ENCODE results near the gene PPT1.

DNA sequence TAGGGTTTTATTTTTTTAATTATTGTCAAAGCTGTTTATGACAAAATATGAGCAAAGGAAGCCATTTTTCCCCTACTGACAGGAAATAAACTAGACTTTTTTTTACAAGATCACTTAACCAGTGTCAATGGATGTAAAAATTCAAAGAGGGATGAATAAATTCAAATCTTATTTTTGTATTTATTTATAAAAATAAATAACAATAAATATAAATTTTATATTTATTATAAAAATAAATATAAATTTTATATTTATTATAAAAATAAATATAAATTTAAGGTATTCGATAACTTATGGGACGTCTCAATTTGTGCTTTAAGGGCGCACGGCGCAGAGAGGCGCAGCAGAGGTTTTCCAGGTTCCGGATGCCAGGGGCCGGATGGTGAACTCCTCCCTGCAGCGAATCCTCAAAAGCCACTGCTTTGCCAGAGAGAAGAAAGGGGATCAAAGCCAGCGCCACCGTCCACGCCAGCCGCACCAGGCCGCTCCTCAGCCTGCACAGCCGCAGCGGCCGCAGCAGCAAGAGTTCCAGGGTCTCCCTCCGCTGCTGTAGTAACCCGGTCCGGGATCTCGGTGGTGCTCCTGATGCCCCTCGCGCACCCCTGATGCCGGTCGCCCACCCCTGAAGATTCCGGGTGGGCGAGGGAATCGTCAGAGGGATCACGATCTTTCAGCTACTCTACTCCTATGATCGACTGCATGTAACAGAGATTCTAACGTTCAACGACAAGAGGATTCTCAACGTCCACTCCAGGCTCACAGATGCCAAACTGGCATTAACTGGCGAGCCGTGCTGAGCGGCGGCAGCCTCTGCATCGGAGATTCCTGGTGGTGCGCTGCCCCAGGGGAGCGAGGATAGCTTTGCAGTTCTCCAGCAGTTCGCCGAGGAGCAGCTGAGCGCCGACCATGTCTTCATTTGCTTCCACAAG lies 35.6 kb upstream of the PPT1 start:
- TF ChIP-seq POLR2A (IDR thresholded peaks at IDR 0.05) (no peak), CTCF (IDR thresholded peaks at IDR 0.05 in 8 of 11, conservative IDR thresholded peaks at IDR 0.05 in 3 of 11) (no peak), POLR2AphosphoS5 (IDR thresholded peaks at IDR 0.05) (no peak)

All from spleen (tissue), 7 donors.